Hematopoietic multipotent progenitor cell treated with erythropoietin and hydrocortisone succinate and interleukin-3 and kit ligand, for 4 days (in vitro differentiated cells): ENCODE results near the gene NOL9.

Experiments used
- DNase-seq: peaks from one replicate; pipeline ENCODE4 v3.0.0-alpha.2; 2015

The NOL9 gene

GRCh38 chr1:6486433-6487011 lies 67.8 kb downstream of the NOL9 start:
- peak; percentile 93 for DNase-seq

GRCh38 chr1:6485168-6486101 lies 68.9 kb downstream of the NOL9 start:
- DNase-seq: no peak

- no peak for DNase-seq
Observed at GRCh38 chr1:6484826-6485167, 69.5 kb downstream of the NOL9 start.

DNA sequence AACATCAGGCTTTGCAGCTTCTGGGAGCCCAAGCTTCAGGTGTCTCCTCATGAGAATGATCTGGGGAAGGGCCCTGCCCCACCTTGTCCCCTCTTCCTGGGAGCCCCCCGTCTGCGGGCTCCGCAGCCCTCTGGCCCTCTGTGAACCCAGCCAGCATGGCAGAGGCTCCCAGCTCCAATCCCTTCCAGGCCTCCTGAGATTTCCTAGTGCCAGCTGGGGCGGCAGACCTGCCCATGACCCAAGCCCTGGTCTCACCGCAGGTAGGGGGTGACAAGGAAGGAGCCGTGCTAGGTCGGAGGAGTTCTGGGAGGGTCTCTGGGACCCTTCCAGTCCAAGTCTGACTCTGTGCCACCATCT lies 70.6 kb downstream of the NOL9 start:
- no peak for DNase-seq

- DNase-seq: no peak
Observed at GRCh38 chr1:6483017-6483760, 71.1 kb downstream of the NOL9 start.

GRCh38 chr1:6481820-6482219 lies 72.5 kb downstream of the NOL9 start:
- no peak for DNase-seq

DNA sequence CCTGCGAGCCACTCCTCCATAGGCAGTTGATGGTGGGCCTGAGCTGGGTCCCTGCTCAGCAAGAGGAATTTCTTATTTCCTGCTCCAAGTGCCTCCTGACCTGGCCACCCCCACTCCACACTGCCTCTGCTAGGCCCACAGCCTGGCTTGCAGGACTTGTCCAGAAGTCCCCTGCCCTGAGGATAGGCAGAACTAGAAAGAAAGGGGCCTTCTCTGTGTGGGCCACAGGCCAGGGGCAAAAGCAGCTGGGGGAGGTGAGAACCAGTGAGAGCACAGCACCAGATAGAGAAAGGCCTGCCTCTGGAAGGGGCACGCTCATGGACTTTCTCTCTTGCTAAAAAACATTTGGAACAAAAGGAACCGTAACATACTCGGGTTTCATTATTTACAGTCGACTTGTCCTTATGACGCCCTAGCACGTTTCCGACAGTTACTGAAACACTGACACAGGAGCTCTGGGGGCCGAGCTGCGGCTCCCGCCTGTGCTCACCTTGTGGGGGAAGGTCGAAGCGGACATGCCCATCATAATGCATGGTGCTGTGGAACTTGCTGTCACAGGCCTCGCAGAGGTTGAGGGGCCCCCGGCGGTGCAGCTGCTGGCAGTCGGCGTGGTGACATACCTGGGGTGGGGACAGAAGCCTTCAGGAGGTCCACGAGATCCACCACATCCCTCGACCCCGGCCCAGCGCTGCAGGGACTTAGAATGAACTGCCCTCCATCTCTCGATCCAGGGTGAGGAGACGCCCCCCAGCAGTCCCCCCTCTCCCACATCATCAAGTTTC lies 77.1 kb downstream of the NOL9 start:
- no peak for DNase-seq

DNA sequence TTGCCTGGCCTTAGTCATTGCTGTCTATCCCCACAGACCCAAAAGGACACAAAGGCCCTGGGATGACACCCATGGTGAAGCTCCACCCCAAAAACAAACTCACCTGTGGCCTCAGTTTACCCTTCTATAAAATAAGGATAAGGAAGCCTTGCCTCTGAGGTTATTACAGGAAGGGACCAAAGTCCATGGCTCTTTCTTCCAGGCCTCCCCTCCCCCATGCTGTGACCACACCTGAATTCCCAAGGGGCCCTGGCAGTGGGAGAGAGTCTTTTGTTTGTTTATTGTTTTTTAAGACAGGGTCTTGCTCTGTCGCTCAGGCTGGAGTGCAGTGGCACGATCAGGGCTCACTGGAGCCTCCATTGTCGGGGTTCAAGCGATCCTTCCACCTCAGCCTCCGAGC lies 77.8 kb downstream of the NOL9 start:
- DNase-seq: no peak

- DNase-seq: peak; percentile 63
Observed at GRCh38 chr1:6475381-6476133, 78.8 kb downstream of the NOL9 start.

DNA sequence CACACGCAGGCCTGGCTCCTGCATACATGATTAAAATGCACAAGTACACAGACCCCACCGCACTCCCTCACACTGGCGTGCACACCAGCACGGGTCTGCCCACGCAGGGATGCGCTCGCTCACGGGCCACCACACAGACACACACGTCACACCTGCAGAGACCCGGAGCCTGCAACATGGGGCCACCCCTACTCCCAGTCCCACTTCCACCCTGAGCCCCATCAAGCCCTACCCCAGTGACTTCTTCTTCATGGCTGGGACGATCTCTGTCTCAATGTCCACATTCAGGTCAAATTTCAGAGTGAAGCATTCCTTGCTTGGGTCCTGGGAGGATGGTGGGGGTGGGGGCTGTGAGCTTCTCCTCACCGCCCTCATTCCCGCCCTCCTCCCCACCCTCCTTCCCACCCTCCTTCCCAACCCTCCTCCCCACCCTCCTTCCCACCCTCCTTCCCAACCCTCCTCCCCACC lies 79.5 kb downstream of the NOL9 start:
- no peak for DNase-seq

GRCh38 chr1:6473974-6474814 lies 80.1 kb downstream of the NOL9 start:
- no peak for DNase-seq

DNA sequence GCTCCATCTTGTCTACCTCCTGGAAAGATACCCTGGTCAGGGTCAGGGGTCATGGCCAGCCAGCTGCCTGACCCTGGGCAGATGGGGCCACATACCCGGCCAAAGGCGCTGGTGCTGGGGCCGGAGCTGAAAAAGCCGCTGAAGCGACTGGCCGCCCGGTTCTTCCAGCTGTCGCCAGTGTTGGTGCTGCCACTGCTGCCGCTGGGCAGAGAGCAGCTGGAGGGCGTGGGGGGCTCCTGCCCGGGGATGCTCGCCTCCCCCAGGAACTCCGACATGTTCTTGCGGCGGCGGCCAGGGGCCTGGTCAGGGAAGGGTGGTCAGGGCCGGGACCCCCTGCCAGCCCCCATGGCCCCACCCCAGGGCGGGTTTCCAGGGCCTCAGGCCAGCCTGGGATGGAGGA lies 81.2 kb downstream of the NOL9 start:
- no peak for DNase-seq

GRCh38 chr1:6472391-6472790 lies 81.9 kb downstream of the NOL9 start:
- DNase-seq: no peak

DNA sequence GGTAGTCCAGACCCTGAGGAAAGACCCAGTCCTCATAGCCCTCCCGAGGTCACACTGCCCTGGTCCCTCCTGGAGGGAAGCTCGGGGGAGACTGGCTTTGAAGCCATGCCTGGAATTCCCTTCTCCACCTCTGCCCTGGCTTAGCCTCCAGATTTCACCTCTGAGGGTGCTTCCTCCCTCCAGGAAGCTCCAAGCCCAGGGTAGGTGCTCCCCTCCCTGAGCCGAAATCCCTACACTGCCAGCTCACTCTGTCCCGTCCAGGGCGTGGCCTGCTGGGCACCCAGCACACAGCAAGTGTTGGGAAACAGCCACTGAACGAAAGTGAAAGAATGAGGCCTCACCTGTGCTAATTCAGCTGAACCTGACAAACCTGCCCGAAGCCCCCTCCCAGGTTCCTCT lies 82.3 kb downstream of the NOL9 start:
- DNase-seq: no peak
